ENCODE data around the gene GRIN2A.

The GRIN2A gene

DNA sequence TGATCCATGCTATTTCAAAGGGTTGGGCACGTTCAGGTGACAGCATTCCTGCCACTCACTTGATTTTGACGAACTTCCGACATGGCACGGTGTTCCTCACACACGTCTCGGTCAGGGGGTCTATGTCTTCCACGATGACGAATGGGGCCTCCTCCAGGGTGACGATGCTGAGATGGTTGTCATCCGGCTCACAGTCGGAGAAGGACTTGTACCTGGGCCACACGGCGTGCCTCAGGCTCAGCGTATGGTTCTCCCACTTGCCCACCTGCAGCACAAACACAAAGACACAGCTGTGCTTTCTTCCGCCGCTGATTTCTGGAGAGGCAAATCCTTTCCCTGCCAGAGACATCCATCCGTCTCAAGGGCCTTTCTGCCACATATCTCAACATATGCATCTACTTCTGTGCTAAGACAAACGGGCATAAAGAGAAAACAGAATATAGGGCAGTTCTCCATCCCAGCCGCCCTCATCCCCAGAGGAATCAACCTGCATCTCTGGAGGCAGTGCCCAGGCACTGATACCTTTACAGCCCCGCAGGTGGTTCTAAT, 332.5 kb downstream of the GRIN2A start:
- Histone ChIP-seq H3K4me3 (ENCODE audit: low read length) (no peak overlapping the region), H3K9ac (ENCODE audit: low read length) (no peak overlapping the region), H3K36me3 (ENCODE audit: control insufficient read depth, insufficient read depth, low read length) (no peaks in the 10 kb centered on the region), H3K27me3 (ENCODE audit: control insufficient read depth, insufficient read depth, low read length) (no peaks in the 10 kb centered on the region), H3K9me3 (ENCODE audit: control insufficient read depth, low read length) (no peaks in the 10 kb centered on the region), H3K4me1 (ENCODE audit: control insufficient read depth, insufficient read depth, low read length) (peaks cover 7% of the 10 kb centered on the region)

DNA sequence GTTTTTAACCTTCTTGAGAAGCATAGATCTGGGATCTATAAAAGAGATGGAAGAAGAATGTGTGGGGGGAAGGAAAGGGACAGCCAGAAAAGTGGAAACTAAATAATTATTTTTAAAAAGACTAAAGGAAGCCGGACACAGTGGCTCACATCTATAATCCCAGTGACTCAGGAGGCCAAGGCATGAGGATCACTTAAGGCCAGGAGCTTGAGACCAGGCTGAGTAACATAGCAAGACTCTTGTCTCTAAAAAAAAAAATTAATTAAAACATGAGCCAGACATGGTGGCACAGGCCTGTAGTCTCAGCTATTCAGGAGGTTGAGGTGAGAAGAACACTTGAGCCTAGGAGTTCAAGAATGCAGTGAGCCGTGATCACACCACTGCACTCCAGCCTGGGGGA, 335.1 kb downstream of the GRIN2A start:
- Histone ChIP-seq H3K36me3 (ENCODE audit: control insufficient read depth, insufficient read depth, low read length) (no peaks in the 10 kb centered on the region), H3K4me3 (ENCODE audit: low read length) (no peak overlapping the region), H3K9ac (ENCODE audit: low read length) (no peak overlapping the region), H3K4me1 (ENCODE audit: control insufficient read depth, insufficient read depth, low read length) (peaks cover 7% of the 10 kb centered on the region), H3K9me3 (ENCODE audit: control insufficient read depth, low read length) (no peaks in the 10 kb centered on the region), H3K27me3 (ENCODE audit: control insufficient read depth, insufficient read depth, low read length) (no peaks in the 10 kb centered on the region)

DNA sequence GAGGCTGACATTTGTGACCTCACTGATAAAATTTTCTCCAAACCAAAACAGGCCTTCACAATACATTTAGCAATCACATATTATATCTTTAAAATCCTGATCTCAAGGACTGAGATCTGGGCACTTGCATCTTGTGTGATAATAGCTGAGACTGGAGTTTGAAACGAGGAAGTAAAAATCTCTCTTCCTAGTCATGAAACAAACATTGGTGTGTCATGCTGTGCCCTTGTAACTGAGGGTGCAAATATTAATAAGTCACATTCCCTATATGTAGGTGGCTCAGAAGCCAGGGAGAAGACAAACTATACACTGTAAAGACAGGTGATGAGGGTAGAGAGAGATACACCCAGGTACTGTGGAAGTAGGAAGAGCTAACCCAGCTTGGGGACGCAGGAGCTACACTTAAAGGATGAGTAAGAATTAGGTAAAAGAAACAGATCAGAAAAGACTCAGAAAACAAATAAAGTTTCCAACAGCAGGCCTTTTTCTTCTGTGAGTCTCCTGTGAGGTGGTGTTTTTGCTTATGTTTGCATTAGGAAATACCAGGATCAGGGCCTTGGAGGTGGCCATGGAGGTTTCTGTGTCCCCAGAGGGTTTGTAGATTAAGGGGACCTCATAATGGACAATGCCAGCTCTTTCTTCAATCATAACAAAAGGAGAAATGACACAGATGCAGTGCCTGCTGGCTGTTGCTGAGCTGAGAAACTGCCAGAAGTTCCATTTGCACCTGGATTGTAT, 335.7 kb downstream of the GRIN2A start:
- H3K4me1 ChIP-seq (ENCODE audit: control insufficient read depth, insufficient read depth, low read length) = peaks cover 7% of the 10 kb centered on the region
- no peaks in the 10 kb centered on the region for H3K9me3 ChIP-seq (ENCODE audit: control insufficient read depth, low read length)
- no peaks in the 10 kb centered on the region for H3K27me3 ChIP-seq (ENCODE audit: control insufficient read depth, insufficient read depth, low read length)
- no peak overlapping the region for H3K4me3 ChIP-seq (ENCODE audit: low read length)
- no peak overlapping the region for H3K9ac ChIP-seq (ENCODE audit: low read length)
- no peaks in the 10 kb centered on the region for H3K36me3 ChIP-seq (ENCODE audit: control insufficient read depth, insufficient read depth, low read length)

DNA sequence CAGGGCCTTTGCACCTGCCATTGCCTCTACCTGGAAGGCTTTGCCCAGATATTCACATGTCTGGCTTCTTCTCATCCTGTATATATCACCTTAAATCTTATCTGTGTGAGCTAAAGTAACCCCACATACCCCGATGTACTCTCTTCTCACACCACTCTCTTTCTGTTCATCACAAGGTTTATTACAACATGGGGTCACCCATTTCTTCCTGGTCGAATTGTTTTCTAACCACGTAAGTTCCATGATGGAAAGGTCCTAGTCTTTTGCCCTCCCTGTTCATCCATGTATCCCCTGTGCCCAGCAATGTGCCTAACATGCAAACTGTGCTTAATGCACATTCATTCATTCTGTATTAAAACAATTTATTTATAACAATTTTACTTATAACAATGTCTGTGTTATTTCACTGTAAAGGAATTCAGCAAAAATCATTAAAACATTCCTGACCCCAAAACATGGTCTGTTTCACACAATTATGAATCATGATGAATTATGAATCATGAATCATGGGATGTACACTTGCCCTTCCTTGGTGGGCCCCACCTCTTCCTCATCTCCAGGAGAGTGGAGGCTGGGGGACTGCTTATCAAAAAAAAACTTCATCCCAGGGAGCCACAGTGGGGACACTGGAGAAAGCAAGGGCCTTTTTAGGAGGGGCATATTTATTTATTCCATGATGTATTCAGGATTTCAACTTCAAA, 336.4 kb downstream of the GRIN2A start:
- H3K27me3 ChIP-seq (ENCODE audit: control insufficient read depth, insufficient read depth, low read length) = no peaks in the 10 kb centered on the region
- no peak overlapping the region for H3K4me3 ChIP-seq (ENCODE audit: low read length)
- H3K36me3 ChIP-seq (ENCODE audit: control insufficient read depth, insufficient read depth, low read length) = no peaks in the 10 kb centered on the region
- H3K9ac ChIP-seq (ENCODE audit: low read length) = no peak overlapping the region
- no peaks in the 10 kb centered on the region for H3K9me3 ChIP-seq (ENCODE audit: control insufficient read depth, low read length)
- peaks cover 7% of the 10 kb centered on the region for H3K4me1 ChIP-seq (ENCODE audit: control insufficient read depth, insufficient read depth, low read length)

DNA sequence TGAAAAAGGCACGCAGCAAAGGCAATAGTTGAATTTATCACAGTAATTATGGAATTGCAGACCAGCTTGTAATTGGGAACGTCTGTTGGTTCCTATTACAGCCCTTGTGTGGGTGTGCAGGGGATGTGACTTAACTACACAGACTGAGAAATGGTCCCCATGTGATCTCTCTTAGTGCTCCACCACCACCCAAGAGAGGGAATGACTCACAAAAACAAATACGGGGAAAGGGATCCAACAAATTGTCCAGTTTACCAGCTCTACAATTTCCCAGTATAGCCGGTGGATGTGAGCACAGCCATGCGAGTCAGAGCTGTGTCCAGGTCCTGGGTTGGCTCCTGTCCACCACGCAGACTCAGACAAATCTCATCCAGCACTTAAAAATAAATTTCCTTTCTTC, 337.9 kb downstream of the GRIN2A start:
- no peak overlapping the region for H3K9ac ChIP-seq (ENCODE audit: low read length)
- no peak overlapping the region for H3K4me3 ChIP-seq (ENCODE audit: low read length)
- peaks cover 7% of the 10 kb centered on the region for H3K4me1 ChIP-seq (ENCODE audit: control insufficient read depth, insufficient read depth, low read length)
- no peaks in the 10 kb centered on the region for H3K27me3 ChIP-seq (ENCODE audit: control insufficient read depth, insufficient read depth, low read length)
- H3K9me3 ChIP-seq (ENCODE audit: control insufficient read depth, low read length) = no peaks in the 10 kb centered on the region
- no peaks in the 10 kb centered on the region for H3K36me3 ChIP-seq (ENCODE audit: control insufficient read depth, insufficient read depth, low read length)

DNA sequence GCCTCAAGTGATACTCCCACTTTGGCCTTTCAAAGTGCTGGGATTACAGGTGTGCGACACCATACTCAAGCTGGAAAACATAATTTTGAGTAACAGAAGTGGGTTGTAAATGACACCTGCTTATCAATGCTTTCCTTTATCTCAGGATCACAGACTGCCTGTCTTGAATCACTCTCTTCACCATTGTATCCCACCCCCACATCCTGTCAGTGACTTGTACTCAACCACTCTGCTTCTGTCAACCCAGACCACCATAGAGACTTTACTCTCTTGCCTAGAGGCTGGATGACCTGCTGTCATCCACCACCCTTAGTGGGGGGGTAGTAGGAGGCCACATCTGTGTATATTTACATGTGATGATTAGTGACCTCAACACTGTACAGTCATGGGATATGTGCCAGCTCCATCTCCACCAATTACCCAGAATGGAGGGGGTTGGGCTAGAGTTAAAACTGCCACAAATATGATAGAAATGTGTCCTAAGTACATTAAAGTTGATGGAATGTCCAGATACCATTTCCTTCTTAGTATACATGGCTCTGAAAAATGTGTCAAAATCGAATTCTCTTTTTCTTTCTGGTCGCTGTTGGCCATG, 338.7 kb downstream of the GRIN2A start:
- Histone ChIP-seq H3K36me3 (ENCODE audit: control insufficient read depth, insufficient read depth, low read length) (no peaks in the 10 kb centered on the region), H3K4me3 (ENCODE audit: low read length) (no peak overlapping the region), H3K9ac (ENCODE audit: low read length) (no peak overlapping the region), H3K9me3 (ENCODE audit: control insufficient read depth, low read length) (no peaks in the 10 kb centered on the region), H3K27me3 (ENCODE audit: control insufficient read depth, insufficient read depth, low read length) (no peaks in the 10 kb centered on the region), H3K4me1 (ENCODE audit: control insufficient read depth, insufficient read depth, low read length) (peaks cover 7% of the 10 kb centered on the region)

DNA sequence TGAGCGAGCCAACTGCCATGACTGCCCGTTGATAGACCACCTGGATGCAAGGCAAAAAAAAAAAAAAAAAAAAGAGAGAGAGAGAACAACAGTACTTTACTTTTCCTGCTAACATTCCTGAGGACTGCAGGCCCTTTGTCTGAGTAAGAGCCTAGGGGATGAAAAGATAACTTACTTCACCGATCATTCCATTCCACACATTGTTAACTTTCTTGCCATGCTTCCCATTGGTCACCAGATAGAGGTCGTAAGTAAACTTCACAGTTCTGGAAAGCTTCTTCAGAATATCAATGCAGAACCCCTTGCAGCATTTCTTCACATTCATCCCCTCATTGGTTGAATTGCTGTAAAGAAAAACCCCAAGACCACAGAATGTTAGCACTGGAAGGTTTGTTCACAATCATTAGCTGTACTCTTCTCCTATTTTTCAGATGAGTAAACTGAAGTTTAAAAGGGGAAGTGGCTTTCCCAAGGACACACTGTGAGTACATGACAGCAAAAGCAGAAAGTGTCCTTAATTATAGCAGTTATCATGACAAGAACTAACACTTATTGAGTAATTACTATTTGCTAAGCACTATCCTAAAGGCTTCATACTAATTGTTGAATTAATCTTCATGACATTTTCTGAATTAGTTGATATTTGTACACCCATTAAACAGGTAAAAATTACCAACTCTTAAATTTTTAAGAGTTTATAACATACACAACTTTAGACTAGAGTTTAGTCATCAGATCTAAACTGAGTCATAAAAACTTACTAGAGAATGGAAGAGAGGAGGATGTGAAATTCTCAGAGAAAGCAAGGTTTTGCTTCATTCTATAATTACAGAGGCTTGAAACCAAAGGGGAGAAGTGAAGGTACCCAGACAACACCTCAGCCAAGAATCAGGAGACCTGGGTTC, 341.2 kb downstream of the GRIN2A start:
- Histone ChIP-seq H3K4me3 (ENCODE audit: low read length) (no peak overlapping the region), H3K4me1 (ENCODE audit: control insufficient read depth, insufficient read depth, low read length) (no peaks in the 10 kb centered on the region), H3K9me3 (ENCODE audit: control insufficient read depth, low read length) (no peaks in the 10 kb centered on the region), H3K9ac (ENCODE audit: low read length) (no peak overlapping the region), H3K36me3 (ENCODE audit: control insufficient read depth, insufficient read depth, low read length) (no peaks in the 10 kb centered on the region), H3K27me3 (ENCODE audit: control insufficient read depth, insufficient read depth, low read length) (no peaks in the 10 kb centered on the region)

DNA sequence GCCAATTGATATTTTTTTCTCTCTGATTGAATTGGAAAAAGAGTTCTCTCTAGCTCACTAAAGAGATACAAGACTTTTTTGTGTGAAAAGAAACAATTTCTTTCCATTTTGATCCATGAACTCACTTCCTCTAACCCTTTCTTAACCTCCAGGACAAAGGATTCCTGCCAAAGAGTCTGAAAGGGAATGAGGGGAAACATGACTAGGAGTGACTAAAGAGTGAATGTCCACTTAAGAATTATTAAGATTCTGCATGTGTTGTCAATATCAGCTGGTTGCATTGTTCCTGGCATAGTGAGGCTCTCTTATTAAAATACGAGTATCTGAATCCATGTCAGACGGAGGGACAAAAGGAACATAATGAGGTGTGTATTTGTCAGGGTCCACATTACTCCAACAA, 344.7 kb downstream of the GRIN2A start:
- Histone ChIP-seq H3K36me3 (ENCODE audit: control insufficient read depth, insufficient read depth, low read length) (no peaks in the 10 kb centered on the region), H3K9me3 (ENCODE audit: control insufficient read depth, low read length) (no peaks in the 10 kb centered on the region), H3K27me3 (ENCODE audit: control insufficient read depth, insufficient read depth, low read length) (no peaks in the 10 kb centered on the region), H3K4me3 (ENCODE audit: low read length) (no peak overlapping the region), H3K4me1 (ENCODE audit: control insufficient read depth, insufficient read depth, low read length) (no peaks in the 10 kb centered on the region), H3K9ac (ENCODE audit: low read length) (no peak overlapping the region)

DNA sequence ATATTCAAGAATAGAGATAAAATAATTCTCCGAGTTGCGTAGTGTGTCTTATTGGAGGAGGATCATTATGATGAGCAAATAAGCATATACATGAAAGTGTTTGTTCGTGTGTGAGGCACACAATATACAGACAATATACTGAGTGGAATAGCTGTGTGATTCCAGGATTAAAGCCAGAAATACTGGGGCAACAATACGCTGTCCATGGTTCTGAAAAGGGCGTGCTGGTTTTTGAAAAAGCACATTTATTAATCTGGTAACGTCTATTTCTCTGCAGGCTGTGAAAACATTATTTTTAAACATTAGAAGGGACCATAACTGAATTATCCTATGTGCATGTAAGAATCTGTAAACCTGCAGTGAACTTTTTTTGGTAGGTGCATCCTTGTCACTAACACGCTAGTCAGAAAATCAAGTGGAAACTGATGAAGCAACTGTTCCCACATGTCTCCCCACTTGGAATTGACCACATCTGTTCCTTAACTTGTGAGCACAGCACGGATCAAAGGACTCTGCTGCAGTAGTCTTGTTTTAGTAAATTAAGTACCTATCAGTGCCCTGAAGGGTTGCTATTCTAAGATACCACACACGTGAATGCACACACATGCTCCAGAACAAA, 346.0 kb downstream of the GRIN2A start:
- Histone ChIP-seq H3K4me3 (ENCODE audit: low read length) (no peak overlapping the region), H3K9me3 (ENCODE audit: control insufficient read depth, low read length) (no peaks in the 10 kb centered on the region), H3K9ac (ENCODE audit: low read length) (no peak overlapping the region), H3K27me3 (ENCODE audit: control insufficient read depth, insufficient read depth, low read length) (no peaks in the 10 kb centered on the region), H3K36me3 (ENCODE audit: control insufficient read depth, insufficient read depth, low read length) (no peaks in the 10 kb centered on the region), H3K4me1 (ENCODE audit: control insufficient read depth, insufficient read depth, low read length) (no peaks in the 10 kb centered on the region)

DNA sequence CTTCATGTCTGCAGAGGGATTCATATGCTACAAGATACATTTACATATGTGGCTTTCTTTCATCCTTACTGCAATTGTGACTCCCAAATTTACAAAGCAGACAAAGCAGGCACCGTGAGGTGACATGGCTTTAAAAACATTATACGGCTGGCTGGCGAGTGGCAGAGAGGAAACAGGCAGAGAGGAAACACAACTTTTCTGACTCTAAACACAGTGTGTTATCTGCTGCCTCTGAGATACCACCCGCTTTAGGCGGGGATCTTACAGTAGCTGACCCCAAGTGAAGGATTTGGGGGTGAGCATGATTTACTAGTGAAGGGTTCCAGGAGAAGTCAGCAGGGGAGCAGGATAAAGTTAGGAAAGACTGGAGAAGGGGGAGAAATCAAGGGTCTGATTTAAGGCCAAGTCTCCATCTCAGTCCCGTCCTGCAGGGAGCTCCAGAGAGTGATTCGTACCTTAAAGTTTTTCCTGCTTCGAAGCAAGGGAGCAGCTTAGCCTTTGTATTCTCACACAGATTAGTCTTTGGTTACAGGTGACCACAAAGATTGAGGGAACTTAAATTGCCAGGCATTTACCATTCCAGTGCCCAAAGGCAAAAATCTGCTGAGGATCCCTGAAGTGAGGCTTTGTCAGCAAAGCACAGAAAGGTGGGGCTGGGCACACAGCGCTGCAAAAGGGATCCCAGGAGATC, 355.0 kb downstream of the GRIN2A start:
- Histone ChIP-seq H3K9ac (ENCODE audit: low read length) (no peak overlapping the region), H3K36me3 (ENCODE audit: control insufficient read depth, insufficient read depth, low read length) (no peaks in the 10 kb centered on the region), H3K4me3 (ENCODE audit: low read length) (no peak overlapping the region), H3K27me3 (ENCODE audit: control insufficient read depth, insufficient read depth, low read length) (no peaks in the 10 kb centered on the region), H3K4me1 (ENCODE audit: control insufficient read depth, insufficient read depth, low read length) (no peaks in the 10 kb centered on the region), H3K9me3 (ENCODE audit: control insufficient read depth, low read length) (no peaks in the 10 kb centered on the region)

DNA sequence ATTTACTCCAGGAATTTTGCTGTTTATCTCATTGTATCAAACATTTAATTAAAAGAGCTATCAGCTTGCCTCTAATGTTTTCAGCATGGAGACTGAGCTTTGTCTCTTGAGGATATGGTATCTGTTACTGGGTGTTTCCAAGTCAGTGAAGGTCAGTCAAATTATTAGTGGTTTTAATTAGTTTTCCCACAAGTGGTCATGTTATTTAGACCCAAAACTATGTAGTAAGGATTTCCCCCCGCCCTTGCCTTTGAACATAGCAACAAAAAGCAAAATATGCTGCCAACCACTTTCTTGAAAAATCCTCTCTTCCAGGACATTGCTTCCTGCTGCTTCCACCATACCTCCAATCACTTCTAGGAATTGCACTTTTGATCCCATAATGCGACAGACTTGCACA, 355.6 kb downstream of the GRIN2A start:
- no peak overlapping the region for H3K9ac ChIP-seq (ENCODE audit: low read length)
- H3K27me3 ChIP-seq (ENCODE audit: control insufficient read depth, insufficient read depth, low read length) = no peaks in the 10 kb centered on the region
- H3K4me3 ChIP-seq (ENCODE audit: low read length) = no peak overlapping the region
- no peaks in the 10 kb centered on the region for H3K36me3 ChIP-seq (ENCODE audit: control insufficient read depth, insufficient read depth, low read length)
- H3K9me3 ChIP-seq (ENCODE audit: control insufficient read depth, low read length) = no peaks in the 10 kb centered on the region
- H3K4me1 ChIP-seq (ENCODE audit: control insufficient read depth, insufficient read depth, low read length) = no peaks in the 10 kb centered on the region
